Eye (tissue), 1 donor: ENCODE results near the gene HEXA.
A peak's percentile ranks its signal among the peaks of the same experiment; 100 is the strongest.

Experiments used
- DNase-seq: peaks from one replicate; pipeline ENCODE4 v3.0.0-alpha.2; 2015

The HEXA gene

DNA sequence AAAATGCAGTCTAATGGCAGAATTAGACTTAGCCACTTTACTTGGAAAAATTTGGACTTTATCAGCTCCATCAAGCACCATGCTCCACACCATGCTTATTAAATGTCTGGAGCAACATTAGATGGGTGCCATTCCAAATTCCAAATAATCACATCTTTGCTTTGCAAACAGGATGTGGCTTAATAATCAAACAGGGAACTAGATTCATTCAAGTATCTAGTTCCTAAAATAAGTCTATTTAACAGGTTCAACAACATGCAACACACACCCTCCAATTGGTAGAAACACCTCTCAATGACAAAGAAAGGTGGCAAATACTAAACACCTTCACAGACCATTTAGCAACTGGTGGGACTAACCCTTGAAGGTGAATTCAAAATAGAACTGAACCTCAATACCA, 3.5 kb downstream of the HEXA start:
- DNase-seq = no peak

- DNase-seq = no peak
These were observed 5.8 kb downstream of the HEXA start for GRCh38 chr15:72369964-72370363.

GRCh38 chr15:72368899-72369298, 6.9 kb downstream of the HEXA start:
- DNase-seq = no peak

DNA sequence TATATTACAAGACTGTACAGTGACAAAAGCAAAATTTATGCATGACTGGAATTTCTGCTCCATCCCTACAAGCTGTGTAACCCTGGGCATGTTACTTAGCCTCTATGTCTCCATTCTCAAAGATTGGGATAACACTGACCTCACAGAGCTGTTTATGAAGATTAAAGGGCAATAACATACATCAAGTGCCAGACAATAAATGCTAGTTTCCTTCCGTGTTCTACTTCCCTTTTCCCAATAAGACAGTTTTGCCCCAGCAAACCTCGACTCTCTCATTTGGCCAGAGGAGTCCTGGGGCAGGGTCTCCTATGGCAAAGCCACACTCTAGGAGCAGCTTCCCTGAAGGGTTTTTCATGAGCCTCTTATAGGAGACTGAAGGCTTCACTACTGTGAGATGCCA, 7.5 kb downstream of the HEXA start:
- DNase-seq = no peak

GRCh38 chr15:72365844-72366243, 10.0 kb downstream of the HEXA start:
- no peak for DNase-seq

DNA sequence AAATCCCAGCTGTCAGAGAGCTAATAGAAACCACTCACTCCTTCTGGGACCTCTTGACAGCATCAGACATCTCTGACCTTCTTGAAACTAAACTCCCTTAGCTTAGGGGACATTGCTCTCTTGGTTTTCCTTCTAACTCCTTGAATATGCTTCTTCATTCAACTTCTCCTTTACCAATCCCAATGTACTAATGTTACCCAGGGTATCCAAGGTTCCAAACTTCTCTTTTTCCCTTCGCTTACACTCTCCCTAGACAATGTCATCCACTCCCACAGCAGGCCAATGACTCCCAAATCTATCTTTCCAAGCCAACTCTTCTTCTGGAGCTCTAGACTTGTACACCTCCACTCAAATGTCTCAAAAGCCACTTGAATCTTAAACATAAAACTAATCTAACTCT, 14.6 kb downstream of the HEXA start:
- DNase-seq = no peak

GRCh38 chr15:72358650-72359171, 17.1 kb downstream of the HEXA start:
- DNase-seq = no peak

DNA sequence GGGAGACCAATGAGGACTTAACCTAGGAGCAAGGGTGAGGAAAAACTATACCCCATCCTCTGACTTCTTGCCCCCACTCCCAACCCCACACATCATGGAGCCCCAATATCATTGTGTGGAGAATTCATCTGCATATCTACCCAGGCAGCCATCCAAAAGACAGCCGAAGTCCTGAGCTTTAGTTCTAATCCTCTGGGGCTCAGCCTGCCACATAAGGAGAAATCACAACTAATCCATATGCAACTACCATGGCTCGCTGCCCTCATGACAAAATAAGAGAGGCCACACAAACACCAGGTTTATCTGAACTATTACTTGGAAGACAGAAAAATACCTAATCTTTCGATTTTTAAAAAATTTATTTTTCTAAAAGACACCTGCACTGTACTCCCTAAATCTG, 17.7 kb downstream of the HEXA start:
- no peak for DNase-seq

DNA sequence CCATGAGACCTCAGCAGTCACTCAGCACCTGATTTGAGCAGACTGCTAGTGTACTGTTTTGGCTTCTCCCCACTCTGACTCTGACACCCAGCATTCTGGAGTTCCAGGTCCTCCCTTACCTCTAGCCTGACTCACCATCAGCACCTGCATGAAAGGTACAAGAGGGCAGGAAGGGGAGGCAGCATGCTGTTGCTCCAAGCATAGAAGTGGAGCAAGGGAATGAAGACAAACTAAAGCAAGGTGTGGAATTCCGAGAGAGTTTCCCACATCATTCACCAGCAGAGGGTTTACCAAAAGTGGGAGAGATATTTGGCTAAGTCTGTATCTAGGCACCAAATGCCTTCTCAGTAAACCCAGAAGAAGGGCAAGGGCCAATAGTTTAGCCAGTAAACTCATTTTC, 21.3 kb downstream of the HEXA start:
- DNase-seq = no peak

GRCh38 chr15:72353266-72353665, 22.5 kb downstream of the HEXA start:
- DNase-seq = no peak

DNA sequence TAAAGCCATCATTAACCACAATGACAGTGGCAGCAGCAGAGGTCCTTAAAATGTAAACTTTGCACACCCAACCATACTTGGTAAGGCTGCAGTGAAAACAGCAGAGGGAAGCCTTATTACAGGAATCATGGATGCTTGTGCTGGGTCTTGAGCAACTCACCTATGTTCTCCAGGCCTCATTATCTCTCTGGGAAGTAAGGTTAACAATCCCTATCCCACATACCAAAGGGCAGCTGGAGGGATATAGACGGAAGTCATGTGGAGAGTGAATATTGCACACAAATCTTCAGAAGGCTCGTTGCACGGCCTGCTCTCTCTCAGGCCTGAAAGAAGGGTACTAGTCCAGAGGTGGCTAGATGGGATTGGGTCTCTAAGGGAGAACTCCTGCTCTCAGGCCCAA, 30.0 kb downstream of the HEXA start:
- DNase-seq = no peak

DNA sequence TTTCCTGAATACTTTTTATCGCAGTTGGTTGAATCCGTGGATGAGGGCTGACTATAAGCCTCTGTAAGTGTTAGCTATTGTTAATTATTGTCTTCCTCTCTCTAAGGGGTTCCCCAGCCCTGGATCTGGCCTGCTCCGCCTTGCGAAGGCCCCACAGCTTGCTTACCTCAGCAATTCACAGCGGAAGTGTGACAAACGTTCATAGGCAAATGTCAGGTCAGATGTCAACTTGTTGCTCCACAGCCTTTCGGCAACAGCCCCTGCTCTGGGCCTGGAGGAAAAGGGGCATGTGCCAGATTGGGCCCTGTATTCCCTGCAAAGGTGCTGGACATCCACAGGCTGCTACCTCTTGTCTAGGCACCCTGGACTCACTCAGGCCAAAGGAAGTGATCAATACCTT, 30.5 kb downstream of the HEXA start:
- no peak for DNase-seq

DNA sequence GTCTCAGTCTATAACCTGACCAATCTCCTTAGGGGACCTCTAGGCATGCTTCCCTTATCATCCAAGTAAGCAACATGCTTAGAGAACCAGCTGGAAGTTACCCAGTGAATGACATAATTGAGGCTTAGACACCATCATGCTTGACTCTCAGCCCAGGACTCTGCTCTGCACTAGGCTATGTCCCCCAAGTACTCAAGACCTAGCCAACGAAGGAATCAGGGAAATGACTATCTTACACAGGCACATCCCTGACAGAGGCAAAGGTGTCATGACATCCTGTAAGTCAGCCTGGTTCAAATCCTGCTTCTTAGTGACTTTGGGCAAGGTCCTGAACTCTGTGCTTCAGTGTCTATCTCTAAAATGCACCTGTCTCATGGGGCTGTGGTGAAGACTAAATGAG, 31.2 kb downstream of the HEXA start:
- DNase-seq = no peak

GRCh38 chr15:72342385-72342784, 33.4 kb downstream of the HEXA start:
- DNase-seq = peak; percentile 35

- DNase-seq = no peak
These were observed 34.5 kb downstream of the HEXA start for GRCh38 chr15:72341361-72341760.

DNA sequence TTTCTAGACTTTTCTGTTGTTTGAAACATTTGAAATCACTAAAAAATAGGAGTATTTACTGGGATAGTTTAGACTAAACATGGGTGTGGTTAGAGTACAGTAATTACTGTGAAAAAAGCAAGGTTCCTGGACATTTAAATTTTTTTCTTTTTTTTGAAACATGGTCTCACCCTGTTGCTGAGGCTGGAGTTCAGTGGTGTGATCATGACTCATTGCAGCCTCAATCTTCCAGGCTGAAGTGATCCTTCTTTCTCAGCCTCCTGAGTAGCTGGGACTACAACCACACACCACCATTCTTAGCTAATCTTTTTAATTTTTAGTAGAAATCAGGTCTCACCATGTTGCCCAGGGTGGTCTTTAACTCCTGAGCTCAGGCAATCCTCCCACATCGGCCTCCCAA, 35.4 kb downstream of the HEXA start:
- no peak for DNase-seq

- DNase-seq = peak; percentile 50
These were observed 36.0 kb downstream of the HEXA start for GRCh38 chr15:72339777-72340177.

DNA sequence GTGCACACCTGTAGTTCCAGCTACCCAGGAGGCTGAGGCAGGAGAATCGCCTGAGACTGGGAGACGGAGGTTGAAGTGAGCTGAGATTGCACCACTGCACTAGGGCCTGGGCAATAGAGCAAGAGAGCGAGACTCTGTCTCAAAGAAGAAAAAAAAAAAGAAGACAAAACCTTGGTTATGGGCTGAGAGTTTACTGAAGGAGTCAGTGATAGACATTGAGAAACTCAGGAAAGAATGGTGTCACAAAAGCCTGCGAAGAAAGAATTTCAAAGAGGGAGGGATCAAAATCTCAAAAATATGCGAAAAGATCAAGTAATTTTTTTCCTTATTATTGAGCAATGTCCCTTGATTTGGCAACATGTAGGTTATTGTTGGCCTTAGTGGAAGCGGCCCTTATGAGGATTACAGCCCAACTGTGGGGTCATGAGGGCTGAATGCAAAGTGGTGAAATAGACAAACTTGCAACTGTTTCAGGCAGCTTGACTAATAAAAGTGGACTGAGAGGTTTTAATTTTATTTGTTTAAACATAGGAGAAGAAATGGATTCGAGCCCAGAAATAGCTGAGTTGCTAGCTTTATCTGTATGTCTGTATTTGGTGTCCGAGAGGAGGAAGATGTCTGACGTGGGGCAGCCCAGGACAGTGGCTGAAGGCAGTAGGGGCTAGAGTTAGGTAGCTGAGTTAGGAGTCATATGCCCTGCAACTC, 37.0 kb downstream of the HEXA start:
- DNase-seq = no peak

- no peak for DNase-seq
These were observed 37.7 kb downstream of the HEXA start for GRCh38 chr15:72338148-72338547.

- no peak for DNase-seq
These were observed 41.0 kb downstream of the HEXA start for GRCh38 chr15:72334842-72335241.

GRCh38 chr15:72331021-72331420, 44.8 kb downstream of the HEXA start:
- DNase-seq = no peak

GRCh38 chr15:72323752-72324151, 52.1 kb downstream of the HEXA start:
- no peak for DNase-seq

GRCh38 chr15:72319985-72320671, 55.7 kb downstream of the HEXA start, which contains the start of gene CELF6:
Gene CELF6, minus strand, starts transcription at chr15:72320157. Its CDS starts 283 bp downstream, at chr15:72319874.
- peak; percentile 95 for DNase-seq

- DNase-seq = peak; percentile 91
These were observed 56.3 kb downstream of the HEXA start for GRCh38 chr15:72319360-72319984.
